OCI-LY7 (cell line): ENCODE data around the gene IFNK. TPM values are rescaled to one million over a fixed set of nuclear protein-coding genes. Genes with fewer than 3 reads are reported as not detected.

Experiments used
- BruUV-seq: library from RNA; stranded (reverse); fragments of 400-500 nt; replicated peaks from 2 replicates; lab custom pipeline; 2021; lab: Mats Ljungman, UMichigan
- CTCF ChIA-PET: fragments of 300-600 bp; sonication (Branson Sonifier 250); formaldehyde crosslinking; loops from one replicate; lab custom pipeline; 2022; ENCODE audit warnings: antibody characterized with exemption; ENCODE audit not compliant: unreplicated experiment; lab: Charles Lee
- POLR2A ChIA-PET: fragments of 300-600 bp; sonication (Branson Sonifier 250); formaldehyde crosslinking; loops from one replicate; lab custom pipeline; 2022; ENCODE audit warnings: antibody characterized with exemption; lab: Charles Lee
- DNase-seq: peaks from one replicate; pipeline ENCODE4 v3.0.0-alpha.2; 2015; ENCODE audit warnings: low spot score
- H2AFZ ChIP-seq: fragments of 200-600 bp; sonication (generic), shearing (Covaris generic); 2 replicates; pipeline ENCODE4 v1.6.1; 2014; ENCODE audit warnings: mild to moderate bottlenecking, antibody characterized with exemption, low read length, moderate library complexity
- H3K27ac ChIP-seq: fragments of 200-600 bp; sonication (generic); 2 replicates; pipeline ENCODE4 v1.5.1; 2014; ENCODE audit warnings: mixed run types, low read depth, mild to moderate bottlenecking, moderate library complexity, low read length, inconsistent platforms; ENCODE audit not compliant: poor library complexity, severe bottlenecking
- H3K36me3 ChIP-seq: fragments of 200-600 bp; sonication (generic); 2 replicates; pipeline ENCODE4 v1.6.1; 2014; ENCODE audit warnings: mild to moderate bottlenecking, antibody characterized with exemption, low read length, moderate library complexity, mixed read lengths; ENCODE audit not compliant: insufficient read depth
- H3K4me1 ChIP-seq: fragments of 200-600 bp; sonication (generic); 2 replicates; pipeline ENCODE4 v1.5.1; 2014; ENCODE audit warnings: mild to moderate bottlenecking, low read length; ENCODE audit not compliant: insufficient read depth, poor library complexity, severe bottlenecking
- H3K4me2 ChIP-seq: fragments of 200-600 bp; sonication (generic); 2 replicates; pipeline ENCODE4 v1.6.1; 2014; ENCODE audit warnings: mild to moderate bottlenecking, low read length
- H3K4me3 ChIP-seq: fragments of 200-600 bp; sonication (generic); 2 replicates; pipeline ENCODE4 v1.5.1; 2014; ENCODE audit warnings: mild to moderate bottlenecking, low read depth, low read length; ENCODE audit not compliant: poor library complexity, severe bottlenecking
- H3K79me2 ChIP-seq: fragments of 200-600 bp; sonication (generic); 2 replicates; pipeline ENCODE4 v1.6.1; 2016; ENCODE audit warnings: low read depth, mild to moderate bottlenecking, low read length, moderate library complexity, mixed read lengths; ENCODE audit not compliant: insufficient read depth
- H3K9me2 ChIP-seq: fragments of 200-600 bp; sonication (generic); 2 replicates; pipeline ENCODE4 v1.6.1; 2016; ENCODE audit warnings: mild to moderate bottlenecking, low read length, mixed read lengths; ENCODE audit not compliant: insufficient read depth
- H3K9me3 ChIP-seq: fragments of 200-600 bp; sonication (generic); 2 replicates; pipeline ENCODE4 v1.6.1; 2014; ENCODE audit warnings: mild to moderate bottlenecking, mixed run types, low read length, mixed read lengths
- H4K20me1 ChIP-seq: fragments of 200-600 bp; sonication (generic); 2 replicates; pipeline ENCODE4 v1.6.1; 2014; ENCODE audit warnings: mild to moderate bottlenecking, antibody characterized with exemption, low read length, moderate library complexity, mixed read lengths; ENCODE audit not compliant: insufficient read depth
- CTCF ChIP-seq: fragments of 200-600 bp; sonication (generic); conservative IDR thresholded peaks from 2 replicates; pipeline ENCODE4 v1.5.1; 2014; ENCODE audit warnings: mild to moderate bottlenecking, antibody characterized with exemption, low read length, moderate library complexity, mixed read lengths
- EZH2phosphoT487 ChIP-seq: fragments of 200-600 bp; sonication (generic); IDR thresholded peaks from 2 replicates; pipeline ENCODE4 v1.6.1; 2018; ENCODE audit warnings: low read depth, borderline replicate concordance, mild to moderate bottlenecking, mixed run types, antibody characterized with exemption, low read length, moderate library complexity, mixed read lengths
- intact Hi-C: fragments of 100-400 bp; cut with micrococcal nuclease; formaldehyde crosslinking; loops from one replicate; pipeline ENCODE4 v1.10.0; 2022; ENCODE audit not compliant: unreplicated experiment
- total RNA-seq, 2 experiments: library from RNA; depleted of rRNA in 1 of 2; stranded (reverse); fragments of >200 nt in 1 of 2; shearing (Covaris generic) in 1 of 2; gene quantifications; 2 replicates each; pipeline ENCODE4 v1.2.3, GENCODE V29; 2014 to 2022

The IFNK gene
- total RNA-seq, 2 experiments from 2014 or later = not detected

GRCh38 chr9:27489087-27489876 lies 34.8 kb upstream of the IFNK start:
- Histone ChIP-seq H3K9me3 (no peaks in the 10 kb centered on the region), H3K79me2 (no peaks in the 10 kb centered on the region), H4K20me1 (no peaks in the 10 kb centered on the region), H3K27ac (no peak overlapping the region), H2AFZ (no peak overlapping the region), H3K4me2 (no peak overlapping the region), H3K9me2 (no peaks in the 10 kb centered on the region), H3K4me1 (no peaks in the 10 kb centered on the region), H3K36me3 (no peaks in the 10 kb centered on the region), H3K4me3 (no peak overlapping the region)
- BruUV-seq = no TSS peak
- no peak for DNase-seq
- TF ChIP-seq CTCF (no peak), EZH2phosphoT487 (no peak)
- ChIA-PET POLR2A (no interaction called here), CTCF (no interaction called here)
- intact Hi-C loops = no loop called here

GRCh38 chr9:27491154-27491553 lies 32.9 kb upstream of the IFNK start:
- no peak overlapping the region for H3K4me3 ChIP-seq
- H3K9me3 ChIP-seq = no peaks in the 10 kb centered on the region
- H3K27ac ChIP-seq = no peak overlapping the region
- intact Hi-C loops = no loop called here
- ChIA-PET POLR2A (no interaction called here), CTCF (no interaction called here)
- no peaks in the 10 kb centered on the region for H4K20me1 ChIP-seq
- H3K79me2 ChIP-seq = no peaks in the 10 kb centered on the region
- no peak overlapping the region for H3K4me2 ChIP-seq
- no peaks in the 10 kb centered on the region for H3K4me1 ChIP-seq
- no peak for TF ChIP-seq CTCF
- TF ChIP-seq EZH2phosphoT487 = no peak
- no peaks in the 10 kb centered on the region for H3K36me3 ChIP-seq
- DNase-seq = peak; percentile 1
- H3K9me2 ChIP-seq = no peaks in the 10 kb centered on the region
- no TSS peak for BruUV-seq
- H2AFZ ChIP-seq = no peak overlapping the region

GRCh38 chr9:27495480-27496134 lies 28.5 kb upstream of the IFNK start:
- CTCF ChIA-PET = no interaction called here
- POLR2A ChIA-PET = no interaction called here
- no peak overlapping the region for H3K27ac ChIP-seq
- H2AFZ ChIP-seq = no peak overlapping the region
- no peaks in the 10 kb centered on the region for H3K36me3 ChIP-seq
- no peaks in the 10 kb centered on the region for H3K4me1 ChIP-seq
- no peak for DNase-seq
- TF ChIP-seq EZH2phosphoT487 (no peak), CTCF (no peak)
- intact Hi-C loops = no loop called here
- no TSS peak for BruUV-seq
- no peaks in the 10 kb centered on the region for H3K9me3 ChIP-seq
- H3K79me2 ChIP-seq = no peaks in the 10 kb centered on the region
- no peaks in the 10 kb centered on the region for H4K20me1 ChIP-seq
- H3K9me2 ChIP-seq = no peaks in the 10 kb centered on the region
- H3K4me2 ChIP-seq = no peak overlapping the region
- H3K4me3 ChIP-seq = no peak overlapping the region
